Measurements from ENCODE around the gene HAVCR1. TPM values are rescaled to one million over a fixed set of nuclear protein-coding genes. Genes with fewer than 3 reads are reported as not detected.

Gene HAVCR1
- polyA plus RNA-seq, 1 donor (not counting 4 experiments of a cell fraction or from before 2014, with no cell fraction given), result not detected

DNA sequence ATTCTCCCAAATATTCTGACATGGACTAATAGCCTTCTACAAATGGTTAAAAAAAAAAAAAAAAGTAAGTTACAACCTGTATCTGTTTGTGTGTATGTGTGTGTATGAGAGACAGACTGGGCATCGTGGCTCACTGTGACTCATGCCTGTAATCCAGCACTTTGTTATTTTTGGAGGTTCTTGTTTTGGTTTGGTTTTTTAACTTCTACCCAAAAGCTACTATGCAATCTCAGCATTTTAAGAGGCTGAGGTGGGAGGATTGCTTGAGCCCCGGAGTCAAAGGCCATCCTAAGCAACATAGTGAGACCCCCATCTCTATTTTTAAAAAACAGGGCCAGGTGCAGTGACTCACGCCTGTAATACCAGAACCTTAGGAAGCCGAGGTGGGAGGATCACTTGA, 17.6 kb upstream of the HAVCR1 start:
- Histone ChIP-seq H3K9me3 (ENCODE audit: control insufficient read depth, low read depth, low read length) (no peaks in the 10 kb centered on the region), H3K4me2 (ENCODE audit: control insufficient read depth, extremely low read depth, insufficient read depth, low read depth, low read length) (no peak overlapping the region), H3K27me3 (ENCODE audit: control insufficient read depth, extremely low read depth, insufficient read depth, low read length) (no peaks in the 10 kb centered on the region), H3K79me2 (ENCODE audit: control insufficient read depth, insufficient read depth, low read length) (no peaks in the 10 kb centered on the region), H3K9ac (ENCODE audit: control insufficient read depth, extremely low read depth, insufficient read depth, low read length) (no peak overlapping the region), H3K4me3 (ENCODE audit: control insufficient read depth in 2 of 3, extremely low read depth in 1 of 3, insufficient read depth in 2 of 3, low read depth in 1 of 3, low read length in 3 of 3) (no peak overlapping the region), H3K27ac (ENCODE audit: control insufficient read depth, insufficient read depth, low read length) (no peak overlapping the region), H3K4me1 (ENCODE audit: control insufficient read depth, extremely low read depth, insufficient read depth, low read length) (no peaks in the 10 kb centered on the region), H3K9me1 (ENCODE audit: control insufficient read depth, extremely low read depth, insufficient read depth, low read length) (no peaks in the 10 kb centered on the region), H2AFZ (ENCODE audit: control insufficient read depth, low read length) (no peak overlapping the region), H3K36me3 (ENCODE audit: control insufficient read depth in 2 of 2, extremely low read depth in 1 of 2, insufficient read depth in 2 of 2, low read length in 2 of 2) (no peaks in the 10 kb centered on the region), H4K20me1 (ENCODE audit: control insufficient read depth, extremely low read depth, insufficient read depth, low read length) (no peaks in the 10 kb centered on the region)
- DNase-seq (ENCODE audit: low read depth, low spot score) (no peak), FAIRE-seq (no peak)
- dilution Hi-C loops (cut with MboI; ENCODE audit: extremely low pct_ligation_motif_present, low sequenced_read_pairs), result no loop called here
- TF ChIP-seq EZH2 (IDR thresholded peaks at IDR 0.05; ENCODE audit: low read length) (no peak), CTCF (optimal IDR thresholded peaks at IDR 0.05 in 1 of 3, IDR thresholded peaks at IDR 0.05 in 1 of 3, conservative IDR thresholded peaks at IDR 0.05 in 1 of 3; ENCODE audit: extremely low read depth in 1 of 3, insufficient read depth in 2 of 3, low read length in 3 of 3) (no peak)

GRCh38 chr5:157072508-157072907, 13.6 kb upstream of the HAVCR1 start:
- Histone ChIP-seq H3K36me3 (ENCODE audit: control insufficient read depth in 2 of 2, extremely low read depth in 1 of 2, insufficient read depth in 2 of 2, low read length in 2 of 2) (no peaks in the 10 kb centered on the region), H3K27ac (ENCODE audit: control insufficient read depth, insufficient read depth, low read length) (no peak overlapping the region), H3K79me2 (ENCODE audit: control insufficient read depth, insufficient read depth, low read length) (no peaks in the 10 kb centered on the region), H3K4me3 (ENCODE audit: control insufficient read depth in 2 of 3, extremely low read depth in 1 of 3, insufficient read depth in 2 of 3, low read depth in 1 of 3, low read length in 3 of 3) (no peak overlapping the region), H3K4me1 (ENCODE audit: control insufficient read depth, extremely low read depth, insufficient read depth, low read length) (no peaks in the 10 kb centered on the region), H3K9me1 (ENCODE audit: control insufficient read depth, extremely low read depth, insufficient read depth, low read length) (no peaks in the 10 kb centered on the region), H3K4me2 (ENCODE audit: control insufficient read depth, extremely low read depth, insufficient read depth, low read depth, low read length) (no peak overlapping the region), H2AFZ (ENCODE audit: control insufficient read depth, low read length) (no peak overlapping the region), H3K9me3 (ENCODE audit: control insufficient read depth, low read depth, low read length) (peaks cover 2% of the 10 kb centered on the region), H3K9ac (ENCODE audit: control insufficient read depth, extremely low read depth, insufficient read depth, low read length) (no peak overlapping the region), H4K20me1 (ENCODE audit: control insufficient read depth, extremely low read depth, insufficient read depth, low read length) (no peaks in the 10 kb centered on the region), H3K27me3 (ENCODE audit: control insufficient read depth, extremely low read depth, insufficient read depth, low read length) (no peaks in the 10 kb centered on the region)
- no peak for DNase-seq (ENCODE audit: low read depth, low spot score)
- dilution Hi-C loops (cut with MboI; ENCODE audit: extremely low pct_ligation_motif_present, low sequenced_read_pairs), result no loop called here
- no peak for FAIRE-seq
- TF ChIP-seq CTCF (optimal IDR thresholded peaks at IDR 0.05 in 1 of 3, IDR thresholded peaks at IDR 0.05 in 1 of 3, conservative IDR thresholded peaks at IDR 0.05 in 1 of 3; ENCODE audit: extremely low read depth in 1 of 3, insufficient read depth in 2 of 3, low read length in 3 of 3), result no peak
- TF ChIP-seq EZH2 (IDR thresholded peaks at IDR 0.05; ENCODE audit: low read length), result no peak
